GM19035 (cell line): ENCODE results near the gene CSNK1G3.
"Not testable (repeated sequence)": the region's sequence is repeated elsewhere in the genome, so short reads cannot be mapped to it uniquely, and the experiment has no call there.

Experiments
- ATAC-seq: cut with Tn5 transposase; IDR thresholded peaks from one replicate; pipeline ENCODE4 v1.9.1; 2021; ENCODE audit not compliant: unreplicated experiment

CSNK1G3 gene

DNA sequence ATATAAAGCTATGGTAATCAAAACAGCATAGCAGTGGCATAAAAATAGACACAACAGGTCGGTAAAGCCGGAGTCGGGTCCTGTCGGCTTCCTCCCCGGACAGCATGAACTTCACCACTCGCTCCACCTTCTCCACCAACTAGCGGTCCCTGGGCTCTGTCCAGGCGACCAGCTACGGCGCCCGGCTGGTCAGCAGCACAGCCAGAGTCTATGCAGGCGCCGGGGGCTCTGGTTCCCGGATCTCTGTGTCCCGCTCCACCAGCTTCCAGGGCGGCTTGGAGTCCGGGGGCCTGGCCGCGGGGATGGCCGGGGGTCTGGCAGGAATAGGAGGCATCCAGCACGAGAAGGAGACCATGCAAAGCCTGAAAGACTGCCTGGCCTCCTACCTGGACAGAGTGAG is 124.0 kb downstream of the CSNK1G3 start:
- ATAC-seq = no peak

DNA sequence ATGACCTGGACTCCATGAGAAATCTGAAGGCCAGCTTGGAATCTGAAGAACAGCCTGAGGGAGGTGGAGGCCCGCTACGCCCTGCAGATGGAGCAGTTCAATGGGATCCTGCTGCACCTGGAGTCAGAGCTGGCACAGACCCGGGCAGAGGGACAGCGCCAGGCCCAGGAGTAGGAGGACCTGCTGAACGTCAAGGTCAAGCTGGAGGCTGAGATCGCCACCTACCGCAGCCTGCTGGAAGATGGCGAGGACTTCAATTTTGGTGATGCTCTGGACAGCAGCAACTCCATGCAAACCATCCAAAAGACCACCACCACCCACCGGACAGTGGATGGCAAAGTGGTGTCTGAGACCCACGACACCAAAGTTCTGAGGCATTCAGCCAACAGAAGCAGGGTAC is 125.1 kb downstream of the CSNK1G3 start:
- not testable (repeated sequence) for ATAC-seq

DNA sequence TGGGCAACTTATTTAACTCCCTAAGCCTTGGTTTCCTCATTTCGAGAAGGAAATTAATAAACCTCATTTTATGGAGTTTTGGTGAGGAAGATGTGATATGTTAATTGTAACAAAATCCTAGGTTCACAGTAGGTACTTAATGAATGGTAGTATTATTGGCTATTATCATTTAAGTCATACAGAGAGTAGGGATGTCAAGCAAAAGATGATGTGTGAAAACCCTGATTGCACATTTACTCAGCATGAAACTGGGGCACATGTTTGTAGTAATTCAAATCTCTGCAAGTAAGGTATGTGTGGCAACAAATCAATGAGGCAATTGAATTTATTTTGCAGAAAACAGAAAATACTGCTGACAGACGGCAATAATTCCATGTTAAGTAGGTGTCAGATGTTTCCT is 127.3 kb downstream of the CSNK1G3 start:
- no peak for ATAC-seq

DNA sequence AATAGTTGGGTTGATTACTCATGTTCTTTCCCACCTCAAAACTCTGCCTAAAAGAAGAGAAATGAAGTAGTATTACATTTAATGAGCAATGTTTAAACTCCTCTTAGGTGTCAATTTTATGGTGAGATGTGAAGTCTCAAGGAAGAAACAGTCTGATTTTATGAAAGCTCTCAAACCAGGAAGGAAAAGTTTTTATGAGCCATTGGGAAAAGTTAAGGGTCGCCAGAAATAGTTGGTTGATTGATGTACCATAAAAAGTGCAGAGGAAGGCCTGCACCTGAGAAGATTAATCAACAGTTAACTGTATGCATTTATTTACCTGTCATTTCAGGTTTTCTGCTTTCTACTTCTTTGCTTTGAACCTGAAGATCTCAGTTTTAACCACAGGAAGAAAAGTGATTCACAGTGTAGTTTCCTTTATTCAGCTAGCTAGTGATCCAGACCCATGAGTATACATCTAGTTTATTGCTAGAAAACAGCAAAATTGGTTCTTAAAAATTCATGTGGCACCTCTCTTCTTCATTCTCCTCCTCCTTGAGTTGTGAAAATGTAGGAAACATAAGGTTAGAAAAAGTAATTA is 133.1 kb downstream of the CSNK1G3 start:
- ATAC-seq = no peak

DNA sequence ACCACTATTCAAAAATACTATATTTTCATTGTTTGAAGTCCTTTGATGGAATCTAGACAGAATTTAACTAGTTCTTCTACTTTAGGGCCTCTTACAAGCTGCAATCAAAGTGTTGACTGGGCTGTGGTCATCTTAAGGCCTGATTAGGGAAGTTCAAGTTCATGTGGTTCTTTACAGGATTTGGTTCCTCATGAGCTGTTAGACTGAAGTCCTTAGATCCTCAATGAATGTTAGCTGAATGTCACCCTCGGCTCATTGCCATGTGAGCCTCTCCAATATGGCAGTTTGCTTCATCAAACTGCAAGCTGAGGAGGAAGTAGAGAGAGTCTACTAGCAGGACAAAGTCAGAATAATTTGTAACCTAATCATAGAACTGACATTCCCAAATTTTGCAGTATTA is 135.1 kb downstream of the CSNK1G3 start:
- no peak for ATAC-seq

DNA sequence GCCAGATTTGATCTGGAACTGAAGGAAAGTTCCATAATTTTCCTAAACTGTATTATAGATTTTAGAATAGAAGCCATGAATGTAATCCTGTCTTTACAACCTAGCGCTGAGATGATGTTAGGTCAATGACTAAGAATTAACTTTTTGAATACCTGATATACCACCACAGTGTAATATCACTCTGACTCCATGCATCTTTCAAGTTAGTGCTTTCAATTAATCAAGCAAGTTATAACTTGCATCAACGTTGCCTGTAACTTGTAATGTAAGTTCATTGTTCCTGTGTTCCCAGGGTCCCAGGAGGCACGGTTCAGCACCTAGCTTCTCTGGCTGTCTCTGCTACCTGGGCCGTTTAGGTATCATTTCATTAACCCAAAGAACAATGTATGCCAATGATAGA is 139.3 kb downstream of the CSNK1G3 start:
- no peak for ATAC-seq

DNA sequence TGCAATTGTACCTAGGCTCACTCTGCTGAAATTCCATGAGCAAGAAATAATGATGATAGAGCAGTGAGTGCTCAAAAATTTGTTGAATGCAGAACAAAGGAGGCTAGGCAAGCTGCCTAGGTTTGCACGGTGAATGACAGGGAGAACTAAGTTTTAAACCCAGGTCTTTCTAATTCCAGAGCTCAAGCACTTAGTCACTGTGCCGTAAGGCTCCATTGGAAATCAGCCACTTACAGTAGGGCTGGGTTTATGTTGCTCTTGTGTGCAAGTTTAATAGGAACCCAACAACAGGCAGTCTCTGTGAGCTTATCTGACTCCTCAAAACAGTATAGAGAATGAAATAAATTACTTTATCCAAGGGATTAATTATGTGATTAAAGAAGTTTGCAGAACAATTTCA is 147.0 kb downstream of the CSNK1G3 start:
- ATAC-seq = no peak

DNA sequence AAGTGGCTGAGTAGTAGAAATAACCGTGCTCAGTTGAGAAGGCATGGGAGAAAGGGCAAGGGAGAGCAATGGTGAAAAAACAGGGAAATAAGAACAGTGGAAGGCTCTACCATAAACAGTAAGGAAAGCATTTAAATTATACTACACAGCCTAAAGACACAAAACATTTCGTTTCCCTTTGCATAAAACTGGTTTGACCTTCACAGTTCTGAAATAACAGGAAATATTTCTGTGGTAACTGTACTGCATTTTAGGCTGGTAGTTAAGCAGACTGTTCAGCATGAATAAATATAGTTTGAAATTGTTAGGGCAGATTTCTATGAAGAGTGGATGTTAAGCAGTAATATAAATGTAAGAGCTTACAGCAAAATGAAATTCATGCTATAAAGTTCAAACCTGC is 147.5 kb downstream of the CSNK1G3 start:
- no peak for ATAC-seq

DNA sequence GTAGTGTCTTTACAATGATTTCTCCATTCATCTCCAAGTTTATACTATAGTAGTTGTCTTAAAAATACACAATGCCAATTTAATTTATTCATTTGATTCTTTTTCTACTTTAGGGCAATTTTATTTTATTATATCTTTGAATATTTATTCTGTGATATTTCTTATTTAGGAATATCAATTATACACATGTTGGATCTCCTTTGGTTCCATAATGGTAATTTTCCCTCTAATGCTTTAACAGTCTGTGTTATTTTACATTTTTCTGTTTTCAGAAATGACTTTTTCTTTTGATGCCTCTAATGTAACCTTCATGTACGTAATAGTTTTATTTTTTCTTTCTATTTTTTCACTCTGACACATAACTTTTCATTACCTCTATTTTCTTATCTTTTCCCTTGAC is 153.0 kb downstream of the CSNK1G3 start:
- ATAC-seq = no peak

DNA sequence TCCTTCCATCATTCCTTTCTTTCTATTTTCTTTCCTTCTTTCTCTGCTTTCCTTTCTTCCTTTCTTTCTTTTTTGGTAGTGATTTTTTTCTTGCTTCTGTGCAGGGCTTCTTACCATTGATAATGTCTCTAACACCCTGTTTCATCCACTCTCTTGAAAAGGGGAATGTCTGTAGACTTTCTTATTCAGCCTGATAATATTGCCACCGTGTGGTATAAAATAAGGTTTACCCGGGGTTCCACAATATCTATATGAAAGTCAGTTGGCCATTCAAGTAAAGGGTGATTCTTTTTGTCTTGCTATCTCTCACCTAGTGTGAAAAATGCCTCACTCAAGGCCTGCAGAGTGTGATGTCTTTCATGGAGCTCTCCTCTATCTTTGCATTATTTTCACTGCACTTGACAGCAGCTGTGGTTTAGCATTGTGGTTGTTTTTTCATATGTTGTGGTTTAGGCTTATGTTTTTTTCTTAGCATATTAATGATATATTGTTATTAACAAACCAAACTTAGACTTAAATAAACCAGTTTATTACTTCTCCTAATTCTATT is 153.9 kb downstream of the CSNK1G3 start:
- no peak for ATAC-seq
